Brain pericyte (primary cell): ENCODE results near the gene PIM3.
"Not testable (repeated sequence)": the region's sequence is repeated elsewhere in the genome, so short reads cannot be mapped to it uniquely, and the experiment has no call there.

ENCODE experiments used
- DNase-seq: peaks from one replicate; pipeline ENCODE4 v3.0.0-alpha.2; 2012; ENCODE audit warnings: low read depth, low spot score

PIM3 gene

DNA sequence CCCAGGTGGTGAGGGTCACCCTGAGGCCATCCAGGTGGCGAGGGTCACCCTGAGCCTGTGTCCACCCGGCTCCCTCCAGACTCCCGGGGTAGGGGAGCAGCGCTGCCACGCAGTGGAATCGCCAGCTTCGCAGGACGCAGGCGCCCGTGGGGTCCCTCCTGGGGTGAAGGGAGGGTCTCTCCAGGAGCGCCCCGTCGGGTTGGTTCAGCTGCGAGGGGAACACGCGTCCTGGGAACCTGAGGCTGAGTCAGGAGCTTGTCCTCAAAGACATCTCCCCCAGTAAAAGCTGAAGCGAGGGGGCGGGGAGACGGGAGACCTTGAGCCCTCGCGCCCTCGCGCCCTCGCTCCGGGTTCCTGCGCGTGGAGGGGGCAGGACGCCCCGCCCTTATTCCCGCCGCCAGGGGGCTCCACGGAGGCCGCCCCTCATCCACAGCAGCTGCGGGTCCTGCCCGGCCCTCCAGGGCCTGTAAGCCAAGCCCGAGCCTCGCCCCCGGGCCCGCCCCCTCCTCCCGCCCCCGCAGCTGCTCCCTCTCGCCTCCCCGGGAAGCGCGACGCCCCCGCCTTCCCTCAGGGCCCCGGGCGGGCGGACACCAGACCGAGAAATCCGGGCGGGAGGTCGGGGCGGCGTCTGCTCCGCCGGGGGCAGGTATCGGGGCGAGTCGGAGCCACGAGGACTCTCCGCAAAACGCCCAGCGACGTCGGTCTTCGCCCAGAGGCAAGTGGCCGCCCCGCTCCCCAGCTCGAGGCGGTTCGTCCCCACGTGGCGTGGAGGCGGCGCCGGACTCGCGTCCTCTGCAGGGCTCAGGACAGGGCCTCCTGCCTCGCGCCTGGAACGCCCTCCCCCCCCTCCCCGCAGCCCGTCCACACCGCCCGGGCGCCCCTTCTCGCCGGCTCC lies 22.8 kb downstream of the PIM3 start:
- no peak for DNase-seq

DNA sequence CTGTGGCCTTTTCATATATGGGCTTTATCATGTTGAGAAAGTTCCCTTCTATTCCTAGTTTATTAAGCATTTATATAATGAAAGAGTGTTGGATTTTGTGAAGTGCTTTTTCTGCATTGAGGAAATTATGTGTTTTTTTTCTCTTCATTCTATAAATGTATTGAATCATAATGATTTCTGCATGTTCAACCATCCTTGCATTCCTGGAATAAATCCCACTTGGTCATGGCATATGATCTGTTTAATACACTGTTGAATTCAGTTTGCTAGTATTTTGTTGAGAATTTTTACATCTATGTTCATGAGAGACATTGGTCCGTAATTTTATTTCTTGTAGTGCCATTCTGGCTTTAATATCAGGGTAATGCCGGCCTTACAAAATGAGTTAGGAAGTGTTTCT lies 25.8 kb downstream of the PIM3 start:
- DNase-seq: no peak

DNA sequence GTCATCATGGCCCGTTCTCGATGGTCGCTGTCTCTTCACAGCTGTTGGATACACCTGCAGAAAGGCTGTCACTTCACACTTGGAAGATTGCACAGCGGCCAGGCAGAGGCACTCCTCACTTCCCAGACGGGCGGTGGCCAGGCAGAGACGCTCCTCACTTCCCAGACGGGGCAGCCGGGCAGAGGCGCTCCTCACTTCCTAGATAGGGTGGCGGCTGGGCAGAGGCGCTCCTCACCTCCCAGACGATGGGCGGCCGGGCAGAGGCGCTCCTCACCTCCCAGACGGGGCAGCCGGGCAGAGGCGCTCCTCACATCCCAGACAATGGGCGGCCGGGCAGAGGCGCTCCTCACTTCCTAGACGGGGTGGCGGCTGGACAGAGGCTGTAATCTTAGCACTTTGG lies 29.3 kb downstream of the PIM3 start:
- DNase-seq: not testable (repeated sequence)

DNA sequence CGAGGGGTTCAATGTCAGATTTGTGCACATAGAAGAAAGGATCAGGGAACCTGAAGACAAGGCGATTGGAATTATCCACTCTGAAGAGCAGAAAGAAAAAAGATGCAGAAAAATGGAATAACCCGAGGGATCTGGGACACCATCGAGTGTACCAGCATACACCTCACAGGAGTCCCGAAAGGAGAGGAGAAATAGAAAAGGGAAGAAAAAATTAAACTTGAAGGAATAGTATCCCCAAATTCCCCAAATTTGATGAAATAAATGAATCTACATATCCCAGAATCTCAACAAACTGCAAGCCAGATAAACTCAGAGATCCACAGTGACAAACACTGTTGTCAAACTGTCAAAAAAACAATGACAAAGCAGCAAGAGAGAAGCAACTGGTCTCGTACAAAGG lies 30.6 kb downstream of the PIM3 start:
- no peak for DNase-seq

DNA sequence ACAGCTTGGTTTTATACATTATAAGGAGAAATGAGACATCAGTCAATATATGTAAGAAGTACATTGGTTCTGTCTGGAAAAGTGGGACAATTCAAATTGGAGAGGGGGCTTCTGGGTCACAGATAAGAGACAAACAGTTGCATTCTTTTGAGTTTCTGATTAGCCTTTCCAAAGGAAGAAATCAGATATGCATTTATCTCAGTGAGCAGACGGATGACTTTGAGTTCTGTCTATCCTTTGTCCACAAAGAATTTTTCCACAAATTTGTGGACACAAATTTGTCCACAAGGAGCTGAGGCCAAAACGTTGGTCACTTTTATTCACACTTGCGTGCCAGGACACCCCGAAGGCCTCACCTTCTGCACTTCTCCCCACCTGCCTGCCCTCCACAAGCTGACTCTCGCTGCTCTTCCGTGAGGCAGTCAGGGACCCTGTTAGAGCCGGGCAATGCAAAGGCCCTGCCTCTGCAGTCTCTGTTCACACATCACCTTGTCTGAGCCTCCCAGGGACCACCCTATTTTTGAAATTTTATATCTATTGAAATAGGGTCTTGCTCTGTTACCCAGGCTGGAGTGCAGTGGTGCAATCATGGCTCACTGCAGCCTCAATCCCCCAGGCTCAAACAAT lies 31.4 kb downstream of the PIM3 start:
- DNase-seq: no peak

DNA sequence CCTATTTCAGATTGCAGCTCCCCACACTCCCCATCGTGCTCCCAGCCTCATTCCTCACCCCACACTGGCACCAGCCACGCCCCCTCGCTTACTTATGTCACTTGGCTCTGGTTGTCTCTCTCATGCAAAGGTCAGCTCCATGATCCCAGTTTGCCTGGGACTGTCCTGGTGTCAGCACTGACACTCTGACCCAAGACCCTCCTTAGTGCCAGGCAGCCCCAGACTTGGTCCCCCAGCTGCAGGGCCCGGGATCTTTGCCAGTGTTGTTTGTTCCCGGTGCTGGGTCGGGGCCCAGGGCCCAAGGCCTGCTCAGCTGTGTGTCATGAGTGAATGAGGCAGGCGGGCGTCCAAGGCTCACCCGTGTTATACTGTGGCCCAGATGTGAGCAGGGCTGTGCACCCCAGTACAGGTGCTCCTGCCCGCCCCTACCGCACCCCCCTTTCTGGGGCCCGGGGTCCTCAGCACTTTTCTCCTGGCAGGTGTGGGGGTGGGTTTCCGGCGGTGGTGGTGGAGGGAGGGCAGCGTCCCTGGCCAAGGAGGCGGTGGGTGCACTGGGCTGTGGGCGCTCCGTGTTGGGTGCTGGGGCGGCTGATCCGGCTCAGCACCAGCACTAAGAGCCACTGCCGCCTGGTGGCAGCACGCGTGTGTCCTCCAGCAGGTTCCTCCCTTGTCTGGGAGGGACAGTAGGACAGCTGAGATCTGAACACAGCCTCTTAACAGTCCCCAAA lies 32.5 kb downstream of the PIM3 start:
- DNase-seq: no peak

DNA sequence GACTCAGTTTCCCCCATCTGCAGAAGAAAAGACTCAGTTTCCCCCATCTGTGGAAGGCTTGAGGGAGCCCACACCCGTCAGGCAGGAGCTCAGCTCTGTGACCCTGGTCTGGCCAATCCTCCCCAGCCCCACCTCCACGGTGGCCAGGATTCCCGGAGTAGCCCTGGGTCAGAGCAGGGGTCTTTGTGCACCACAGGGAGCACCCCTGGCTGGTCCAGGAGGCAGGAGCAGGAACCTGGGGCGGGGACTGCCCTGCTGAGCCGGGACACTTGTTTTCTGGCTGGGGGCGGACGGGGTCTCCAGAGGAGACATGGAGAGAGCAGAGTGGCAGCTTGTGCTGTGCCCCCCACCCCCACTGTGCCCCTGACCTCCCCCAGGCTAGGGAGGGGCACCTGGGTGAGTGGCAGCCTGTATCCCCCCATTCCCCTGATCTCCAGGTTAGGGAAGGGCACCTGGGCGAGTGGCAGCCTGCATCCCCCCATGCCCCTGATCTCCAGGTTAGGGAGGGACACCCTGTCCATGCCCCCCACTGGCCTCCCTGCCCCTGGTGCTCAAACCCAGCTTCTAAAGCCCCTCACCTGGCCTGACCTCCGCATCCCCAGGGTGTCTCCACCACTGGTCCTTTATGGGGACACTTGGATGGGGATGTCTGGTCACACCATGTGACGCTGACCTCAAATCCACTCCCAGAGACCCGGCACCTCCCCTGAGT lies 33.2 kb downstream of the PIM3 start:
- DNase-seq: no peak

DNA sequence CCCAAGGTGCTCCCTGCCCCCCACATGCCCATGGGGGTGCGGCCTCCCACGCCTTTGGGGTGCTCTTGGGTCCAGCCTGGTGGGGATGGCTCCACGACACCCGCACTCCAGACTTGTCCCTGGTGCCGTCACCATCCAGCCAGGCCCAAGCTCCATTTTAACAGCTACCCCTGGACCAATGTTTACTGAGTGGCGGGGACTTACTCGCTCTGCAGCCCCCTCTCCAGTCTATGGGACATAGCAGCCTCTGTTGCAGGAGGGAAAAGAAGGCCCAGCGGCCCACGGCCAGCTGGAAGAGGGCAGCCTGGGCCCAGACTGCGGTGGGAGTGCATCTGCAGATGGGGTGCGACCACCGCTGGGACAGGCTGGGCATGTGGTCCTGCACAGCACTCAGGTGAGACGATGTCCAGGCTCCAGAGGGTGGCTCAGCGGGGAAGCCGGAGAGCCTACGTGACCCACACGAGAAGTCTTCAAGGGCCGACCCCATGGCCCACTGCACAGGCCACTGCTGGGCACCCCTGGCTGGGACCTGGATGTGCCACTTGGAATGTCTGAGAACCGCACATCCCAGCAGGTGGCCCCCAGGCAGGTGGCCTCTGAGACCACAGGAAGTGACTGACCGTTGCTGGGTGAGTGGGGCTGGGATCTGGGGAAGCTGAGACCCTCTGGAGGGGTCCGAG lies 33.9 kb downstream of the PIM3 start:
- no peak for DNase-seq

DNA sequence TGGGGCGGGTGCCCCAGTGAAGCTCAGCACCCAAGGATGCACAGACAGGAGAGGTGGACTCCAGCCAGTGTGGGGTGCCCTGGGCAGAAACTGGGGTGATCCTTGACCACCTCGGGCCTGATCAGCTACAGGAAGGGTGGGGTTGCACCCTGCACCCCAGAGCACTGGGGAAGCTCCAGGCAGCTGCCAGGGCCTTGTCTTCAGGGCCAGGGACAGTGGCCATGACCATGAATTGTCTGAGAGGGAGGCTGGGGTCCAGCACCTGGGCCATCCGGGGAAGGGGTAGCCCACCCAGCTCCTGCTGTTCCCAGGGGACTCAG lies 34.4 kb downstream of the PIM3 start:
- DNase-seq: no peak

DNA sequence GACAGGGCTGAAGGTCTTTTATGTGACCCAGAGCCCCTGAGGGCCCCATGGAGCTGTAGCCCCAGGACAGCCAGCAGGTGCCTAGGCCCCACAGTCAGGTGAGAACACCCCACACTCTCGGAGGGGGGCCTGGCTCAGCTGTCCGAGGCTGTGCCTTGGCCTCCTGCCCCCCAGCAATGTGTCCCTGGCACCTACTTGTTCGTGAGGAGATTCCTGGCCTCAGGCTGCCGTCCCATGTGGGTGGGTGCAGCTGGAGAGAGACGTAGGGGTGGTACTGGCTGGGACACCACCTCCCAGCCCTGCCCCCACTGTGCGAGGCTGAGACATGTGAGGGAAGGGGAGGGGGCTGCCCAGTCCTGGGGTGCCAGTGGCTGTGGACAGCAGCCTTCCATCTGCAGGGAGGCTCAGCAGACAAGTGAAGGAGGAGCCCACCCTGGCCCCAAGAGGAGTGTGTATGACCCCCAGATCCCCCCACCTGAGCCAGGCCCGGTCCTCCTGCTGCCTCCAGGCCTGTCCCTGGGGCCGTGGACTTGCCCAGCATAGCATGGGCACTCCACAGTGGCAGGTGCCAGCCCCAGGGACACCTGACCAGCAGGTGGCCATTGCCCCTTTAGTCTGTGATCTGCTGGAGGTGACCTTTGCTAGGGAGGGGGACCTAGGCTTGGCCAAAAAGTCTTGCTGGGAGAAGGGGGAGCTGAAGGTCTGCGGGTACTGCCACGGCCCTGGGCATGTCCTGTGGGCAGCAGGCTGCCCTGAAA lies 35.0 kb downstream of the PIM3 start:
- no peak for DNase-seq

DNA sequence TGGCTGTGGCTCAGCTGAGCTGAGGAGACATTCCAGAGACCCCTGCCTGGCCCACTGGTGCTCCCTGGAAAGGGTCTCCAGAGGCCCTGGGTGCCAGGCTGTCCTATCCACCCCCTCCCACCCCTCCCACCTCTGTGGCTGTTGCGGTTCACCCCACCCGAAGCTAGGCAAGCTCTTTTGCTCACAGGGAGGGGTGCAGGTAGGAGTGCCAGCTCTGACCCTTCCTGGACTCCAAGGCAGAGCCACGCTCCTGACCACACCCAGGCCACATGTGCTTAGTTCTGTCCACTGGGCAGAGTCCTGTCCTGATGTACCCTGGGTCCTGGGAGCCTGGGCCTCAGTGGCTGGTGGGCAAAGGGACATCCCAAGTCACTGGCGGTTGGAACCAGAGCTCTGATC lies 35.5 kb downstream of the PIM3 start:
- DNase-seq: no peak

DNA sequence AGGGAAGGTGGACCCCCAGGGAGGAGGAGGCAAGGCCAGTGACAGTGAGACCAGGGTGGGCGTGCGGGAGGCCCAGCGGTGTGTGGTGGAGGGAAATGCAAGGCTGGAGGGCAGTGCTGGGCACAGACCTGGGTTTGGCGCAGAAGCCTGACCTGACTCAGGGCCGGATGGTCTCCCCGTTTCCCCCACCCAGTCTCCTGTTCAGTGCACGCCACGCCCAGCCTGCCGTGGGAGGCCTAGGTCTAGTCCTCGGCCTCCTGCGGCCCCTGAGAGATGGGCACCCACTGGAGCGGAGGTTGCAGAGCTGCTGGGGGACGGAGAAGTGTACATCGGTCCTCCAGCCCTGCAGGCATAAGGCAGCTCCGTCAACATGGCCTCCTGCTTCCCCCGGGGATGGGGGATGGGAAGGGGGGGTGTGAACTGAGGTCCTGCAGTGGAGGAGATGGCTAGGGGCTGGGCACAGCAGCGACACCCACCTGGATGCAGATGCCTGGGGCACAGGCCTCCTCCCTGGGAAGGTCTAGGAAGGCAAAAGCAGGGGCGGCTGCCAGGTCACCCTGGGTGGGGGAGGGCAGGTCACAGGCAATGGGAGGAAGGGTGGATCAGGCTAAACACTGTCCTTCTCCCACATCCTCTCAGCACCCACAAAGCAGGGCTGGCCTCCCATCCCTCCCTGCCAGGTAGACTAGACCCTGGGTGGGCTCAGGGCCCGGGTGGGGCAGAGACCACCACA lies 36.1 kb downstream of the PIM3 start:
- DNase-seq: no peak

DNA sequence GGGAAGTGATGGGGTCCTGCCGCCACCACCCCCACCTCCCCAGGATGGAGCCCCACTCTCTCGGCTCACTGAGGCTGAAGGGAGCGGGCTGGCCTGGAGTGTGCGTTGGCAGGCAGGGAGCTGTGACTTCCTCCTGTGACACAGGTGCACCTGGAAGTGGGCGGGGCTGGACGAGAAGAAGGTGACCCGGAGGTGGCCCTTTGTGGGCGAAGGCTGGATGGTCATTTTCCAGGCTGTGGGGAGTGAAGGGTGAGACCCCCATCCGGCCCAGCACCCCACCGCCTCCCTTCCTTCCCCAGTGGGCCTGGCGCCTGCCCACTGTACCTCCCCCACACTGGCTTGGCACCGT lies 36.7 kb downstream of the PIM3 start:
- no peak for DNase-seq

DNA sequence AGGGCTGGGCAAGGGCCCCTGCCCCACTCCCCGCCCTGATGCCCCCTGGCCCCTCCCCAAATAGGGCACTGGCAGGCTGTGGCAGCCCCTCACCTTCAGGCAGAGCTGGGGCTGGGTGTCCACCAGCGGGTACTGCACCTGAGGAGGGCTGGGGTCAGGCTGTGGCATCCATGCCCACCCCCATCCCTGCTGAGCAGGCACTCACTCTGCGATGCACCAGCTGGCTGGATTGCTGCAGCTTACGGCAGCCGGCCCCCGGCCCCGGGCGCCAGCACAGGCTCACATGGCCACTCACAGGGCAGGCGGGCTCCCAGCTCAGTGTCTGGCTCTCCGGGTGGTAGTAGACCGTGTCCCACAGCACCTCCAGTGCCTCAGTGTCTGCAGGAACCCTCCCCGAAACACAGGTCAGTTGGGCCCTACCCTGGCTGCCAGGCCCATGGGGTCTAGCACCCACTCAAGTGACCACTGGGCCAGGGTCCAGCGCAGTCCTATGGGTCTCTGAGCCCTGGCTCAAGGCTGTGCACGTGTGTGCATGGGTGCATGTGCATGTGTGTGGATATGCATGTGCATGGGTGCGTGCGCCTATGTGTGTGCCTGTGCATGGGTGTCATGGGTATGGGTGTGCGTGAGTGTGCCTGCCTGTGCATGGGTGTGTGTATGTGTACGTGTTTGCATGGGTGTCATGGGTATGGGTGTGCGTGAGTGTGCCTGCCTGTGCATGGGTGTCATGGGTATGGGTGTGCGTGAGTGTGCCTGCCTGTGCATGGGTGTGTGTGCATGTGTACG lies 37.6 kb downstream of the PIM3 start:
- DNase-seq: no peak

DNA sequence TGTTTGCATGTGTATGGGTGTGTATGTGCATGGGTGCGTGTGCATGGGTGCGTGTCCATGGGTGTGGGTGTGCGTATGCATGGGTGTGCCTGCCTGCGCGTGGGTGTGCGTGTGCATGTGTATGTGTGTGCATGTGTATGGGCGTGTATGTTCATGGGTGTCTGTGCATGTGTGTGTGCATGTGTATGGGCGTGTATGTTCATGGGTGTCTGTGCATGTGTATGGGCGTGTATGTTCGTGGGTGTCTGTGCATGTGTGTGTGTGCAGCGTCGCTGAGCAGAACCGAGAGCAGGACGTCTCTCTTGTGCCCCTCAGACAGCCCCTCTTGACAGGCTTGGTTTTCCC lies 38.1 kb downstream of the PIM3 start:
- no peak for DNase-seq

DNA sequence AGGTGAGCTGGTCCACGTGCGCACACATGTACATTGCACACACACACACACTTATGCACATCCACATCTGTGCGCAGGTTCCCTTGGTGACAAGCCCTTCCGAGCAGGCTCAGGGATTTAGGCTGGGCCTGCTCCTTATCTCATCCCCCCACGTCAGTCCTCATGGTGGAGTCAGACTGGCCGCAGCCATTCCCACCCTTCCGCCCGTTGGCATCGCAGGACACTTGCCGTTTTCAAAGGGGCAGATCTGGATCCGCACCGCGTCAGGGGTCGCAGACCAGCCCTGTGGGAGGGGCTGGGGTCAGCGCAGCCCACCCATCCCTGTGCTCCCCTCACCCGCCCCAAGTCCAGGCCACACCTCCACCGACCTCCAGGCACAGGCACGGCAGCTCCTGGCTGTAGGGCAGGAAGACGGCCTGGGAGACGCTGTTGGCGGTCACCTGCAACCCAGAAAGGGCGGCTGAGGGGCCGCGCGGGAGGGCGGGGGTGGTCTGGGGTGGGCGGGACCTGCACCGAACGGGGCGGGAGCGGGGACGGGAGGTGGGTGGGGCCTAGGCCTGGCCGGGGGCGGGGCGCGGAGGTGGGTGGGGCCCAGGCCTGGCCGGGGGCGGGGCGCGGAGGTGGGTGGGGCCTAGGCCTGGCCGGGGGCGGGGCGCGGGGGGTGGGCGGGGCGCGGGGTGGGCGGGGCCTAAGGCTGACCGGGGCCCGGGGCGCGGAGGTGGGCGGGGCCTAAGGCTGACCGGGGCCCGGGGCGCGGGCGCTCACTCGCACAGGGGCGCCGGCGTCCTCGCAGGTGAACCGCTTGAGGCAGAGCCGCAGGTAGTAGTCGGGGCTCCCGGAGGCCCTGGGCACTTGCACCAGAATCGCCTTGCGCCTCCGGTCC lies 38.7 kb downstream of the PIM3 start:
- DNase-seq: no peak

DNA sequence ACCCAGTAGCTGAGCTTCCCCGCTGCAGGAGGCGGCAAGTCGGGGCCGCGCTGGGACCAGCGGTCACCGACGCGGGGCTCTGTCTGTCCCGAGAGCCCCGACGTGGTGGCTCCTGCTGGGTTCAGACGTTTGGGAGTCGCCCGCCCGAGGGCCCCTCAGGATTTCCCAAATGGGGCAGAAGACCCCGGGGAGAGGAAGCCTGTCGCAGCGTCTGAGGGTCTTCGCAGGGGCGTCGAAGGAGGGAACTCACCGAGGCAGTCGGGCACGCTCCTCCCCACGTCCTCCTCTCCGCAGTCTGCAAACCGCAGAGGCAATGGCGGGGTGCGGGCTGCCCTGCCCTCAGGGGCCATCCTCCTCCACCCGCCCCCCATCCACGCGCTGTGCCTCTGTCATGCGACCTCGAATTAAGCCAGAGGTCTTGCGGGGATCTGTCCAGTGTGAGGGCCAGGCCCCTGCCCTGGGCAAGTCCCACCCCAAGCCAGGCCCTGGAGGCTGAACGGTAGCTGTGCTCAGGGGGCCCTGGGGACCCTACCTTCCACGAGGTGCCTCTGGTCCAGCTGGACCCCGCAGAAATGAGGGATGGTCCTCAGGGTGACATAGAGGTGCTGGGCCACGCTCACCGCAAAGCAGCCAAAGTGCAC lies 39.5 kb downstream of the PIM3 start:
- no peak for DNase-seq
